Measurements from ENCODE around the gene MBNL1. TPM values are rescaled to one million over a fixed set of nuclear protein-coding genes. Genes with fewer than 3 reads are reported as not detected.

MBNL1 gene
- total RNA-seq, 4 donors from 2014 or later = 353 to 653 (median 495) TPM

DNA sequence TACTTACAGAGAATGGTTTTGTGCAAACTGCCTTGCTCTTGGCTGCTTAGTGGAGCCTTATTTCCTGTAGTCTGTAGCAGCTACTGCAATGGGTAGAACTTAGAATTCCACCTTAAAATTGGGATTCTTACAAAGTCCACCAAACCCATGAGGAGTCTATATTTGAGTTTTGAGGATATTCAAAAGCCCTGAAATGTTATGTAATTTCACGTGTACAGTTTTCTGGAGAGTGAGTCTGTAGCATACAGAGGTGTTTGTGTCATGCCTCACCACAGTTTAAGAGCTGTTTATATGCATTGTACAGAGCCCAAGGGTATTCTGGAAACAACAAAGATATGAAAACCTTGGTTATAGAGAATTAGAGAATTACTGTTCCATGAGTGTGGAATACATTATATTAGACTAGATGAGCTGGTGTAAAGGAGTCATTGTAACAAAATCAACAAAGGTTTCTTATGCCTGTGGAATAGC is 114.4 kb downstream of the MBNL1 start:
- Histone ChIP-seq H3K9me3 (no peaks in the 10 kb centered on the region), H3K4me1 (peaks cover 0 to 90% (median 74%) of the 10 kb centered on the region in 4 donors), H3K27me3 (no peaks in the 10 kb centered on the region), H3K27ac (peak overlapping the region; percentile 48 to 83 (median 67)), H3K36me3 (peaks cover 0 to 6% (median 0%) of the 10 kb centered on the region in 3 donors), H3K4me3 (peak overlapping the region; percentile 0 to 40 (median 20))
- no peak for DNase-seq (ENCODE audit: low spot score in 2 of 2)
- WGBS, 2 donors = 24 to 25% methylated on average over 1 of the region's 1 CpG
- no peak for TF ChIP-seq POLR2A (IDR thresholded peaks at IDR 0.05)
- TF ChIP-seq EP300 (IDR thresholded peaks at IDR 0.05) = no peak
- TF ChIP-seq, protein P1, sequence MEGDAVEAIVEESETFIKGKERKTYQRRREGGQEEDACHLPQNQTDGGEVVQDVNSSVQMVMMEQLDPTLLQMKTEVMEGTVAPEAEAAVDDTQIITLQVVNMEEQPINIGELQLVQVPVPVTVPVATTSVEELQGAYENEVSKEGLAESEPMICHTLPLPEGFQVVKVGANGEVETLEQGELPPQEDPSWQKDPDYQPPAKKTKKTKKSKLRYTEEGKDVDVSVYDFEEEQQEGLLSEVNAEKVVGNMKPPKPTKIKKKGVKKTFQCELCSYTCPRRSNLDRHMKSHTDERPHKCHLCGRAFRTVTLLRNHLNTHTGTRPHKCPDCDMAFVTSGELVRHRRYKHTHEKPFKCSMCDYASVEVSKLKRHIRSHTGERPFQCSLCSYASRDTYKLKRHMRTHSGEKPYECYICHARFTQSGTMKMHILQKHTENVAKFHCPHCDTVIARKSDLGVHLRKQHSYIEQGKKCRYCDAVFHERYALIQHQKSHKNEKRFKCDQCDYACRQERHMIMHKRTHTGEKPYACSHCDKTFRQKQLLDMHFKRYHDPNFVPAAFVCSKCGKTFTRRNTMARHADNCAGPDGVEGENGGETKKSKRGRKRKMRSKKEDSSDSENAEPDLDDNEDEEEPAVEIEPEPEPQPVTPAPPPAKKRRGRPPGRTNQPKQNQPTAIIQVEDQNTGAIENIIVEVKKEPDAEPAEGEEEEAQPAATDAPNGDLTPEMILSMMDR (IDR thresholded peaks at IDR 0.05) = no peak

DNA sequence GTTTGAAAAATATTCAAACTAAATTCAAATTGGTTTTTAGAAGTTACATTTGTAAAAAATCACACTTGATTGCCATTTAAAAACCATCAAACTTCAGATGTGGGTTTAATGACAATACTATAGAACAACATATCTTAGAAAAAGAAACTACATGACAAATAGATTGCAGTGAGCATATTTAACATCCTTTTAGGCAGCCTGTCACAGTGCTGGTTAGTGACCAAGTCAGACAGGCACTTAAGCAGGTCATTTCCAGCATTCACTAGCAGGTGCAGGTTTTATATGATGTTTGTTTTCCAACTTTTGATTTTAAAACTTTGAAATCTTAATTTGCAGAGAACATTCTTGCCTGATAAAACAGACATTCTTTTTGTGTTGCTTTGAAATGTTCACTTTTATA is 115.7 kb downstream of the MBNL1 start:
- DNase-seq (ENCODE audit: low spot score in 2 of 2) = no peak
- Histone ChIP-seq H3K27ac (peak overlapping the region; percentile 3 to 83 (median 67)), H3K4me1 (peaks cover 0 to 94% (median 69%) of the 10 kb centered on the region in 4 donors), H3K27me3 (no peaks in the 10 kb centered on the region), H3K9me3 (no peaks in the 10 kb centered on the region), H3K36me3 (no peaks in the 10 kb centered on the region), H3K4me3 (no peak overlapping the region)
- TF ChIP-seq, protein P1 (IDR thresholded peaks at IDR 0.05) = no peak
- TF ChIP-seq POLR2A (IDR thresholded peaks at IDR 0.05) (no peak), EP300 (IDR thresholded peaks at IDR 0.05) (no peak)

DNA sequence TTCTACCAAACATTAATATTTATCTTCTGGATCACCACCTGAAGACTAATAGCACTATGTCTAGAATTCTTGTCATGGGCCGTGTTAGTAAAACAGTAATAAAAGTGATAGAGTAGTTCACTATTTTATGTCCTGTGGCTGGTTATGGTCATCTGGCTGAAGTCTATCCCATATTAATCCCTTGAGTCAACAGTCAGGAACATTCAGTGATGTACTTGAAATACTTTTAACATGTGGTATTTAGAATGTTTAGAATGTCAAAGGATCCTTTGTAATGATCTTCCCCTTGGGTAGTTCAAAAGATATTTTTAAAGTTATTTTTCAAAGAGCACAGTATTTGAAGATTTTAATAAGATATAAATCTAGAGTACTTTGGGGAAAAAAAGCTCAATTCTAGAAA is 117.0 kb downstream of the MBNL1 start:
- H3K9me3 ChIP-seq = no peaks in the 10 kb centered on the region
- 26 to 31% methylated on average over 1 of the region's 1 CpG for WGBS, 2 donors
- H3K4me3 ChIP-seq = no peak overlapping the region
- TF ChIP-seq, protein P1 (IDR thresholded peaks at IDR 0.05) = no peak
- TF ChIP-seq EP300 (IDR thresholded peaks at IDR 0.05) (peak in 1 of 2 donors; percentile 18), POLR2A (IDR thresholded peaks at IDR 0.05) (no peak)
- H3K4me1 ChIP-seq = peaks cover 0 to 88% (median 57%) of the 10 kb centered on the region in 4 donors
- no peaks in the 10 kb centered on the region for H3K36me3 ChIP-seq
- H3K27ac ChIP-seq = peak overlapping the region; percentile 16 to 83 (median 53)
- H3K27me3 ChIP-seq = no peaks in the 10 kb centered on the region
- no peak for DNase-seq (ENCODE audit: low spot score in 2 of 2)

DNA sequence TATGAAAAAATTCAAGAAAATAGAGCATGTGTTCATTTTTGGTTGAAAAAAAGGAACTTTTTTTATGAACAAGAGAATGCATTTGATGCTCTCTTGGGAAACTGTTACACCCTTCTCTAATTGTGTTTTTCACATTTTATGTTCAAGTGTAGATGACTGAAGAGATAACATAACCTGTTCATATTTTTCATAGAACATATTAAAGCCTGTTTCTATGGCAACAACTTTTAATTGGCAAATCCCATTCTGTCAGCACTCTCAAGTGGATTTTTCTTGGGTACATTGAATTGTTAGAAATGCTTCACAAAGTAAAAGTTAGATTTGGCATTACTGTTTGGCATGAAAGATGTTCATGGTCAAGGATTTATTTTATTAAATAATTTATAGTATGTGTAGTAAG is 117.5 kb downstream of the MBNL1 start:
- DNase-seq (ENCODE audit: low spot score in 2 of 2) = no peak
- Histone ChIP-seq H3K9me3 (no peaks in the 10 kb centered on the region), H3K4me1 (peaks cover 0 to 88% (median 56%) of the 10 kb centered on the region in 4 donors), H3K4me3 (no peak overlapping the region), H3K27me3 (no peaks in the 10 kb centered on the region), H3K36me3 (no peaks in the 10 kb centered on the region), H3K27ac (peak overlapping the region; percentile 16 to 83 (median 53))
- no peak for TF ChIP-seq POLR2A (IDR thresholded peaks at IDR 0.05)
- no peak for TF ChIP-seq EP300 (IDR thresholded peaks at IDR 0.05)
- TF ChIP-seq, protein P1 (IDR thresholded peaks at IDR 0.05) = no peak

DNA sequence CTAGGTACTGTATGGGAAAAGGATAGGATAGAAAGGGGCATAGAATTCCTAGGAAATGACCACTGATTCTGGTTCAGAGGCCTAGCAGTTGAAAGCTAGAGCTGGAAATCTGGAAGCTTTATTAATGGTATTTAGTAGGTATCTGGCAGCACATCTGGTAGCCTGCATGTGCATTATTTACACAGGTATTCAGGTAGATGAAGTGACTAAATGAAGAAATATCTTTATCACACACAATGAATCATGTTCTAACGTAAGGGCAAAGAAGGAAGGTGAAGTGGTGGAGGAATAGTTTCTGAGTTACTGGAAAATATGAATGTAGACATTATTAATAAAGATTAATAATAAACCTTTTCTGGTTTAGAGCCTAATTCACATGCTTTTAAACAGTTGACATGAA is 119.9 kb downstream of the MBNL1 start:
- H3K27ac ChIP-seq = peak overlapping the region in 2 of 4 donors; percentile 55 to 78
- no peak overlapping the region for H3K4me3 ChIP-seq
- no peaks in the 10 kb centered on the region for H3K36me3 ChIP-seq
- WGBS, 2 donors = 96 to 97% methylated on average over 1 of the region's 1 CpG
- no peak for TF ChIP-seq POLR2A (IDR thresholded peaks at IDR 0.05)
- TF ChIP-seq, protein P1 (IDR thresholded peaks at IDR 0.05) = no peak
- no peak for TF ChIP-seq EP300 (IDR thresholded peaks at IDR 0.05)
- no peak for DNase-seq (ENCODE audit: low spot score in 2 of 2)
- H3K27me3 ChIP-seq = no peaks in the 10 kb centered on the region
- peaks cover 0 to 91% (median 57%) of the 10 kb centered on the region in 4 donors for H3K4me1 ChIP-seq
- H3K9me3 ChIP-seq = no peaks in the 10 kb centered on the region

All from tibial nerve (tissue), 4 donors.